Measurements from ENCODE around the gene VRK3.

VRK3 gene

DNA sequence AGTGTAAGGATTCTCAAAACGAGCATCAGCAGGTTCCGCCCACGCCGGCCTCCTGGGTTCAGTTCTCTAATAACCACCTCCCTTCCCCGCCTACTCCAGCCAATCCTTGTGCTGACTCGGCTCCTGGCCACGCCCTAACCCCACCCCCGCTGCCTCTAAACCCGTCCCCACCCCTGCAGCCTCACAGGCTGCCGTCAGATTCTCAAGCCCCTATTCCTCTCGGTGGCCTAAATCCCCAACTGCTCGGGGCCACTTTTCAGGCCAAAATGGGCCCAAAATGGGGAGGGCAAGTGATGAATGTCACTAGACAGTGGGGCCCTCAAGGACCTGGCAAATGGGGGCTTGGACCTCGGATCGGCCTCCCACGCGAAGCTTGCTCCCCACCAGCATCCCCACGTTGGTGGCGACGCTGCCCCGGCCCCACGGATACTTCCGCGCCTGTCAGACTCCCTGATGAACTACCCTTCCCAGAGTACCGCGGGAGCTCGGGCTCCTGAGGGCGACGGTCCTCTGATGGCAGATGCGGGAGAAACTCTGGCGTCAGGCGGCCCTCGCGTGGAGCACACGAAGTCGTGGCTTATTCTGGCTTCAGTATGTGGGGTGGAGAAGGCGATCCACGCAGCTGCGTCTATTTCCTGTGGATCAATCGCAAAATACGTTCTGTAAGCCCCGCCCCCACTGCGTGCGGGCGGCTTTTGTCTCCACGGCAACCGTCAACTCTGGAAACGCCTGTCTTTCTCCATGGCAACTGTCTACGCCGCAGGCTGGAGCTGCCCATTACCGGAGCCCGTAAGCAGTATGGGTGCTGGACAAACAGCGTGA is 25.4 kb upstream of the VRK3 start:
- Histone ChIP-seq H2AFZ (ENCODE audit: low read length) (no peak overlapping the region), H3K79me2 (ENCODE audit: insufficient read depth, low read length) (no peaks in the 10 kb centered on the region), H3K4me2 (ENCODE audit: low read length) (peak overlapping the region; percentile 59), H4K20me1 (ENCODE audit: insufficient read depth, low read length) (no peaks in the 10 kb centered on the region), H3K9me2 (ENCODE audit: low read depth, low read length) (no peaks in the 10 kb centered on the region), H3K27ac (ENCODE audit: low read depth, low read length, poor library complexity, severe bottlenecking) (no peak overlapping the region), H3K9ac (ENCODE audit: low read length) (no peak overlapping the region), H3K27me3 (ENCODE audit: insufficient read depth, low read length) (no peaks in the 10 kb centered on the region), H3F3A (ENCODE audit: insufficient read depth, low read length) (no peaks in the 10 kb centered on the region), H3K9me3 (ENCODE audit: low read length) (peaks cover 16% of the 10 kb centered on the region), H3K4me3 (ENCODE audit: low read depth, low read length, poor library complexity, severe bottlenecking) (peak overlapping the region; percentile 47), H3K36me3 (ENCODE audit: insufficient read depth, low read length) (peaks cover 30% of the 10 kb centered on the region), H3K4me1 (ENCODE audit: insufficient read depth, low read length, severe bottlenecking) (peaks cover 6% of the 10 kb centered on the region)
- TF ChIP-seq CTCF (IDR thresholded peaks at IDR 0.05; ENCODE audit: low read length) = no peak
- TF ChIP-seq EZH2 (IDR thresholded peaks at IDR 0.05; ENCODE audit: borderline replicate concordance, low read length) = no peak

DNA sequence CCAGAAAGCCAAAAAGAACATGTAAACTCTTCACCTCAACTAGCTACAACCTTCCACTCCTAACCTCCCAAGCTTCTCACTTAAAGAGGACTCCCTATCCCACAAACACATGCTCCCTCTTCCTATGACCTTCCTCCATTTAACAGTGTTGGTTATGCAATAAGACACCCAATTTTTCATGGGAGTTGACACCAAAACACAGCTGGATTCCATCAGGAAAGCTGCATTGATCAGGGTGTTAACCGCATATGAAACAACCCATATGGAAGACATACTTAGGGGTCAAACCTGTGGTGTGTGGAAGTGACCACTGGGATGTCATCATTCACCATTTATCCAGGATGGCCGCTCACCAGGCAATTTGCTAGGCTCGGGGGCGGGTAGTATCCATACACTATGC is 22.5 kb upstream of the VRK3 start:
- H3K36me3 ChIP-seq (ENCODE audit: insufficient read depth, low read length) = peaks cover 58% of the 10 kb centered on the region
- TF ChIP-seq CTCF (IDR thresholded peaks at IDR 0.05; ENCODE audit: low read length) (no peak), EZH2 (IDR thresholded peaks at IDR 0.05; ENCODE audit: borderline replicate concordance, low read length) (no peak)

DNA sequence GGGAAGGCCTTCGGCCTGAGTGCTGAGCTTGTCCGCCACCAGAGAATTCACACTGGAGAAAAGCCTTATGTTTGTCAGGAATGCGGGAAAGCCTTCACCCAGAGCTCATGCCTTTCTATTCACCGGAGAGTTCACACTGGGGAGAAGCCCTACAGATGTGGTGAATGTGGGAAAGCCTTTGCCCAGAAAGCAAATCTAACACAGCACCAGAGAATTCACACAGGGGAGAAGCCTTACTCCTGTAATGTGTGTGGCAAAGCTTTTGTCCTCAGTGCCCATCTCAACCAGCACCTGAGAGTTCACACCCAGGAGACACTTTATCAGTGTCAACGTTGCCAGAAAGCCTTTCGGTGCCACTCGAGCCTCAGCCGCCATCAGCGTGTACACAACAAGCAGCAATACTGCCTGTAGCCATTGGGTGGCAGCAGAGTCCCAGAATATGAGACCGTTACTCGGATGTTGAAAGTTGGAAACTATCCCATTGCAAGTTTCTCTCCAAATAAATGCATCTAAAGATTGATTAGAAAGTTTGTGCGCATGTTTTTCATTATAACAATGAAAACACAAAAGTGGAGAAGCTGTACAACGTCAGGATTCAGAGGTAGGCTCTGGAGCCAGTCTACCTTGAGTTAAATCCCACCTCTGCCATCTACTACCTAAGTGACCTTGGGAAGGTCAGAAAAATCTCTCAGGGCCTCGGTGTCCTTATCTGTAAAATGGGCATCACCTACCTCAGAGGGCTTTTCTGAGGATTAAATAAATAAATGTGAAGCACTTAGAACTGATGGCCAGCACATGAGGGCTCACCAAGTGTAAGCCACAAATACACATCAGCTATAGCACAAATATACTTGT is 21.7 kb upstream of the VRK3 start:
- no peaks in the 10 kb centered on the region for H3K27me3 ChIP-seq (ENCODE audit: insufficient read depth, low read length)
- H2AFZ ChIP-seq (ENCODE audit: low read length) = no peak overlapping the region
- no peaks in the 10 kb centered on the region for H3K79me2 ChIP-seq (ENCODE audit: insufficient read depth, low read length)
- no peaks in the 10 kb centered on the region for H3K9me2 ChIP-seq (ENCODE audit: low read depth, low read length)
- H3K4me2 ChIP-seq (ENCODE audit: low read length) = no peak overlapping the region
- H3K4me3 ChIP-seq (ENCODE audit: low read depth, low read length, poor library complexity, severe bottlenecking) = no peak overlapping the region
- no peak overlapping the region for H3K27ac ChIP-seq (ENCODE audit: low read depth, low read length, poor library complexity, severe bottlenecking)
- H3K9me3 ChIP-seq (ENCODE audit: low read length) = peaks cover 33% of the 10 kb centered on the region
- no peak for TF ChIP-seq EZH2 (IDR thresholded peaks at IDR 0.05; ENCODE audit: borderline replicate concordance, low read length)
- TF ChIP-seq CTCF (IDR thresholded peaks at IDR 0.05; ENCODE audit: low read length) = peak; percentile 69
- no peaks in the 10 kb centered on the region for H3F3A ChIP-seq (ENCODE audit: insufficient read depth, low read length)
- peaks cover 66% of the 10 kb centered on the region for H3K36me3 ChIP-seq (ENCODE audit: insufficient read depth, low read length)
- H4K20me1 ChIP-seq (ENCODE audit: insufficient read depth, low read length) = no peaks in the 10 kb centered on the region
- no peak overlapping the region for H3K9ac ChIP-seq (ENCODE audit: low read length)
- peaks cover 6% of the 10 kb centered on the region for H3K4me1 ChIP-seq (ENCODE audit: insufficient read depth, low read length, severe bottlenecking)

More for the DNA sequence above, 22.5 kb upstream of the VRK3 start:
- Histone ChIP-seq H4K20me1 (ENCODE audit: insufficient read depth, low read length) (no peaks in the 10 kb centered on the region), H3K9me2 (ENCODE audit: low read depth, low read length) (no peaks in the 10 kb centered on the region), H3K27me3 (ENCODE audit: insufficient read depth, low read length) (no peaks in the 10 kb centered on the region), H3F3A (ENCODE audit: insufficient read depth, low read length) (no peaks in the 10 kb centered on the region), H3K27ac (ENCODE audit: low read depth, low read length, poor library complexity, severe bottlenecking) (no peak overlapping the region), H3K4me2 (ENCODE audit: low read length) (no peak overlapping the region), H2AFZ (ENCODE audit: low read length) (no peak overlapping the region), H3K79me2 (ENCODE audit: insufficient read depth, low read length) (no peaks in the 10 kb centered on the region), H3K9ac (ENCODE audit: low read length) (no peak overlapping the region), H3K9me3 (ENCODE audit: low read length) (peaks cover 33% of the 10 kb centered on the region), H3K4me3 (ENCODE audit: low read depth, low read length, poor library complexity, severe bottlenecking) (no peak overlapping the region), H3K4me1 (ENCODE audit: insufficient read depth, low read length, severe bottlenecking) (peaks cover 6% of the 10 kb centered on the region)

Data from OCI-LY1 (cell line).